ENCODE results near the gene FXYD7.

Gene FXYD7

DNA sequence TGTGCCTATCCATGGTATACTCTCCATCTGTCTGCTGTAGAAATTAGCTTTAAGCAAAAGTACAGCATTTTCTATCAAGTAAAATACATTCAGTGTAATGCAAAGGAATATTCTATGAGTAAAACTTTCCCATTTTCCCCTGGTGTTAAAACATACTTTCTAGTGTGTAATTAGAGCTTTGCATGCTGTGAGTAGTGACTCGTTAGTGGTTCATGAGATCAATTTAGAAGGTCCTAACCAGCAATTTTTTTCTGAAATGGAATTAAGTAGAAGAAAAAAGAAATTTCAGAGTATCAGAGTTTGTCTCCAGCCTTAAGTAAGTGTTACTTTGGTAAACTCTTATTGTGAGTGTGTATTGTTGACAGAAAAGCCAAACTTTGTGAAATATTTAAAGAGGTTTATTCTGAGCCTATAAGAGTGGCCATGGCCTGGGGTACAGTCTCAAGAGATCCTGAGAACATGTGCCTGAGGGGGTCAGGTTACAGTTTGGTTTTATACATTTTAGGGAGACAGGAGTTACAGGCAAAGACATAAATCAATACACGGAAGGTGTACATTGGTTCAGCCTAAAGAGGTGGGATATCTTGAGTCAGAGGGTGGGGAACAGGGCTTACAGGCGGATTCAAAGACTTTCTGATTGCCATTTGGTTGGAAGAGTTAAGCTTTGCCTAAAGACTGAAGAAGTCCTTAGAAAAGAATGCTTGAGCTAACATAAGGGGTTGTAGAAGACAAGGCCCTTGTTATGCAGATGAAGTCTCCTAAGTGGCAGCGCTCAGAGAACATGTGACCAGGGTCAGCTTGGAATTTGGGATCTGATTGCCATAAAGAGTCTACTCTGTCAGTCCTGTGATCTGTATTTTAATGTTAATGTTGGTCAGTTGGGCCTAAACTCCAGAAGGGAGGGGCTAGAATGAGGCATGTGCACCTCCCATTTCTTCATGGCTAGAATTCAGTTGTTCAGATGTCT, 60.0 kb downstream of the FXYD7 start:
- DNase-seq (ENCODE audit: low read depth) = no peak
